ENCODE measurements around the gene M1AP.

DNA sequence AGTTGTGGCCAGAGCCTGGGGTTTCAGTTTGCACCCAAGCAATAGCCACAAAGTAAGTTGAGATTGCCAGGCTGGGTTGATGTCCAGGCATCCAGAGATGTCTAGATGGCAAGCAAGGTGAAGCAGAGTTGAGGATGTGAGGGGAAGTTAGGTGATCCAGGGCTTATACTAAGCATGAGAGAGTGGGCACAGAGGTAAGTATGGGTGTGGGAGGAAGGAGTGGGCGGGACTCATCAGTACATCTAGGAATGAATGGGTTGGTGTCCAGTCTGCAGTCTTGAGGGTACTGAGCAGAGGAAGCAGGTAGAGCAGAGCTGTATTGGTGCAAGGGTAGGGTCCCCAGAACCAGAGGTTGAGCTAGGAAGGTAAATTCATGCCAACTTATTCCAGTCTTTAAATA, 7.4 kb upstream of the M1AP start:
- TF ChIP-seq CTCF (IDR thresholded peaks at IDR 0.05) (no peak), POLR2A (IDR thresholded peaks at IDR 0.05) (no peak)

All from esophagus squamous epithelium (tissue), 4 donors.